Endothelial cell of umbilical vein (primary cell): ENCODE data around the gene NAV2. TPM values are rescaled to one million over a fixed set of nuclear protein-coding genes. Genes with fewer than 3 reads are reported as not detected.

Experiments used
- BruUV-seq: library from RNA; stranded (reverse); fragments of 400-500 nt; replicated peaks from 2 replicates; lab custom pipeline; 2021; lab: Mats Ljungman, UMichigan
- CTCF ChIA-PET: fragments of 300-600, 350-600 bp; sonication (Branson Sonifier 250); formaldehyde crosslinking; loops from one replicate; lab custom pipeline; 2021; ENCODE audit warnings: antibody characterized with exemption, inconsistent platforms; lab: Charles Lee
- POLR2A ChIA-PET: fragments of 300-600, 350-600 bp; sonication (Branson Sonifier 250); formaldehyde crosslinking; loops from one replicate; lab custom pipeline; 2021; ENCODE audit warnings: antibody characterized with exemption, inconsistent platforms; lab: Charles Lee
- DNase-seq: peaks from one replicate; pipeline ENCODE4 v3.0.0-alpha.2; 2011; ENCODE audit warnings: low read depth, low spot score
- FAIRE-seq: peaks from 2 replicates; lab custom pipeline; 2011; peaks lifted over from hg19 to GRCh38; lab: Jason Lieb, UNC
- H2AFZ ChIP-seq: 2 replicates; pipeline ENCODE4 v1.6.0; 2012; ENCODE audit warnings: low read depth, low read length, control low read depth, inconsistent platforms
- H3K27ac ChIP-seq: 2 replicates; pipeline ENCODE4 v1.5.1; 2011; ENCODE audit warnings: low read depth, mild to moderate bottlenecking, control low read depth, low read length, moderate library complexity; ENCODE audit not compliant: insufficient read depth
- H3K27me3 ChIP-seq, 2 experiments: 2 replicates each; pipeline versions ENCODE4 v1.6.0 to v1.6.1; 2011; ENCODE audit warnings: low read length in 2 of 2, mixed read lengths in 1 of 2; ENCODE audit not compliant: control insufficient read depth in 2 of 2, insufficient read depth in 2 of 2
- H3K36me3 ChIP-seq, 2 experiments: 2 replicates in 1 of 2; 3 replicates in 1 of 2; pipeline ENCODE4 v1.5.1; 2011; ENCODE audit warnings: low read length in 2 of 2, mild to moderate bottlenecking in 1 of 2, moderate library complexity in 1 of 2; ENCODE audit not compliant: control insufficient read depth in 2 of 2, insufficient read depth in 2 of 2; ENCODE audit errors: extremely low read depth in 1 of 2
- H3K4me1 ChIP-seq: 3 replicates; pipeline ENCODE4 v1.5.1; 2011; ENCODE audit warnings: mild to moderate bottlenecking, low read length; ENCODE audit not compliant: control insufficient read depth, insufficient read depth; ENCODE audit errors: extremely low read depth
- H3K4me2 ChIP-seq: 2 replicates; pipeline ENCODE4 v1.6.1; 2011; ENCODE audit warnings: low read length, control low read depth, mixed read lengths; ENCODE audit not compliant: insufficient read depth
- H3K4me3 ChIP-seq, 3 experiments: fragments of 200-600 bp in 1 of 3; sonication (generic), shearing (Covaris generic) in 1 of 3; replicated peaks in 1 of 3; 2 replicates each; pipeline ENCODE4 v1.5.1; 2011 to 2016; ENCODE audit warnings: control low read depth in 3 of 3, low read length in 3 of 3, mild to moderate bottlenecking in 2 of 3, inconsistent platforms in 1 of 3, low read depth in 1 of 3, moderate library complexity in 1 of 3; ENCODE audit not compliant: insufficient read depth in 1 of 3
- H3K79me2 ChIP-seq: 2 replicates; pipeline ENCODE4 v1.6.0; 2012; ENCODE audit warnings: low read length, inconsistent platforms; ENCODE audit not compliant: control insufficient read depth, insufficient read depth
- H3K9ac ChIP-seq: replicated peaks from 2 replicates; pipeline ENCODE3; 2011; ENCODE audit warnings: low read length, control low read depth; ENCODE audit not compliant: insufficient read depth; ENCODE audit errors: extremely low read depth
- H3K9me1 ChIP-seq: replicated peaks from 3 replicates; pipeline ENCODE4 v1.6.0; 2011; ENCODE audit warnings: mild to moderate bottlenecking, low read length; ENCODE audit not compliant: control insufficient read depth, insufficient read depth; ENCODE audit errors: extremely low read depth
- H3K9me3 ChIP-seq: replicated peaks from 2 replicates; pipeline ENCODE4 v1.5.1; 2012; ENCODE audit warnings: low read length, inconsistent platforms; ENCODE audit not compliant: control insufficient read depth, insufficient read depth
- H4K20me1 ChIP-seq: replicated peaks from 2 replicates; pipeline ENCODE3; 2011; ENCODE audit warnings: mild to moderate bottlenecking, low read length; ENCODE audit not compliant: control insufficient read depth, insufficient read depth; ENCODE audit errors: extremely low read depth
- CTCF ChIP-seq, 2 donors: IDR thresholded peaks; 1 replicate in 1 of 2; 2 replicates in 1 of 2; pipeline ENCODE4 v1.5.1; 2011; ENCODE audit warnings: low read length in 2 of 2, mild to moderate bottlenecking in 2 of 2, moderate library complexity in 2 of 2, control low read depth in 1 of 2, inconsistent platforms in 1 of 2, low read depth in 1 of 2; ENCODE audit not compliant: insufficient read depth in 1 of 2; ENCODE audit errors: extremely low read depth in 1 of 2
- EZH2 ChIP-seq: IDR thresholded peaks from 2 replicates; pipeline ENCODE4 v1.6.1; 2012; ENCODE audit warnings: borderline replicate concordance, low read depth, mild to moderate bottlenecking, moderate library complexity, low read length, inconsistent platforms; ENCODE audit not compliant: severe bottlenecking
- FOS ChIP-seq: IDR thresholded peaks from 2 replicates; pipeline ENCODE4 v1.6.1; 2011; ENCODE audit warnings: mild to moderate bottlenecking, low read length, moderate library complexity, borderline replicate concordance; ENCODE audit not compliant: insufficient read depth
- GATA2 ChIP-seq: IDR thresholded peaks from 2 replicates; pipeline ENCODE4 v1.7.0; 2011; ENCODE audit warnings: low read depth, mild to moderate bottlenecking, moderate library complexity, mixed read lengths, low read length; ENCODE audit not compliant: insufficient read length, insufficient read depth
- JUN ChIP-seq: IDR thresholded peaks from 2 replicates; pipeline ENCODE4 v1.6.1; 2011; ENCODE audit warnings: borderline replicate concordance, low read depth; ENCODE audit not compliant: insufficient read length, insufficient read depth
- MYC ChIP-seq: IDR thresholded peaks from one replicate; pipeline ENCODE4 v1.6.1; 2011; ENCODE audit warnings: mild to moderate bottlenecking, low read depth, low read length
- POLR2A ChIP-seq: IDR thresholded peaks from 2 replicates; pipeline ENCODE4 v1.6.1; 2012; ENCODE audit warnings: low read depth, mild to moderate bottlenecking, control low read depth, low read length
- POLR2AphosphoS5 ChIP-seq: IDR thresholded peaks from 2 replicates; pipeline ENCODE4 v1.6.1; 2012; ENCODE audit warnings: low read depth, mild to moderate bottlenecking, control low read depth, low read length, moderate library complexity; ENCODE audit not compliant: insufficient read depth
- dilution Hi-C: fragments of 300-500 bp; cut with MboI; formaldehyde crosslinking; loops from one replicate; pipeline ENCODE4 v1.15.0; 2019; ENCODE audit warnings: low sequenced_read_pairs; ENCODE audit not compliant: extremely low pct_ligation_motif_present
- intact Hi-C: fragments of 100-400 bp; cut with micrococcal nuclease; formaldehyde crosslinking; loops from one replicate; pipeline ENCODE4 v1.10.0; 2022
- polyA plus RNA-seq, 4 experiments: library from polyadenylated mRNA; depleted of rRNA in 3 of 4; stranded (reverse) in 3 of 4; unstranded in 1 of 4; fragments of >200 nt; gene quantifications; 2 replicates each; pipeline versions ENCODE4 v1.2.1 to v1.2.3, GENCODE V29; 2011 to 2012; ENCODE audit warnings: missing spikeins in 1 of 4
- total RNA-seq: library from RNA; stranded (reverse); gene quantifications from 2 replicates; pipeline ENCODE4 v1.2.3, GENCODE V29; 2021
- TF ChIP-seq, protein P1 (sequence below): IDR thresholded peaks from 2 replicates; pipeline ENCODE4 v1.6.1; 2011; ENCODE audit not compliant: insufficient read depth, insufficient read length

The NAV2 gene
- total and polyA plus RNA-seq, 2 donors (not counting 3 experiments of a cell fraction or from before 2014, with no cell fraction given), result 10.9 to 68.0 TPM

- intact Hi-C loops, result no loop called here
- Histone ChIP-seq H3K9ac (no peak overlapping the region), H4K20me1 (no peaks in the 10 kb centered on the region), H3K79me2 (peaks cover 27% of the 10 kb centered on the region), H3K4me3 (no peak overlapping the region), H3K9me1 (no peaks in the 10 kb centered on the region), H3K27me3 (no peaks in the 10 kb centered on the region), H3K27ac (no peak overlapping the region), H3K4me2 (no peak overlapping the region), H3K9me3 (no peaks in the 10 kb centered on the region), H2AFZ (no peak overlapping the region), H3K36me3 (no peaks in the 10 kb centered on the region), H3K4me1 (peaks cover 25% of the 10 kb centered on the region)
- no peak for DNase-seq
- POLR2A ChIA-PET, result no interaction called here
- TF ChIP-seq CTCF (IDR thresholded peaks at IDR 0.05; ENCODE audit: extremely low read depth in 1 of 2, insufficient read depth in 1 of 2, low read depth in 1 of 2, low read length in 2 of 2) (no peak), FOS (no peak), JUN (no peak), POLR2AphosphoS5 (no peak), MYC (no peak), GATA2 (no peak), POLR2A (no peak), EZH2 (no peak)
- TF ChIP-seq, protein P1, sequence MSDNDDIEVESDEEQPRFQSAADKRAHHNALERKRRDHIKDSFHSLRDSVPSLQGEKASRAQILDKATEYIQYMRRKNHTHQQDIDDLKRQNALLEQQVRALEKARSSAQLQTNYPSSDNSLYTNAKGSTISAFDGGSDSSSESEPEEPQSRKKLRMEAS, result no peak
- CTCF ChIA-PET, result no interaction called here
- dilution Hi-C loops, result no loop called here
- no peak for FAIRE-seq
- no TSS peak for BruUV-seq
Measured at GRCh38 chr11:19975414-19975990, 262.9 kb downstream of the NAV2 start.
